Activated CD8-positive, alpha-beta T cell treated with anti-CD3 and anti-CD28 coated beads for 36 hours (primary cell): ENCODE results near the gene TTYH1. TPM values are rescaled to one million over a fixed set of nuclear protein-coding genes. Genes with fewer than 3 reads are reported as not detected.
A peak's percentile ranks its signal among the peaks of the same experiment; 100 is the strongest.

Source experiments
- ATAC-seq: fragments of 200-7000 bp; cut with Tn5 transposase; one replicate; pipeline ENCODE4 v1.10.0; 2021; ENCODE audit warnings: mild to moderate bottlenecking, moderate library complexity
- CTCF ChIA-PET: fragments of 350-600 bp; sonication (Branson Sonifier 250); formaldehyde crosslinking; loops from one replicate; lab custom pipeline; 2021; ENCODE audit warnings: antibody characterized with exemption; lab: Charles Lee
- POLR2A ChIA-PET: fragments of 350-600 bp; sonication (Branson Sonifier 250); formaldehyde crosslinking; loops from one replicate; lab custom pipeline; 2021; ENCODE audit warnings: antibody characterized with exemption; lab: Charles Lee
- DNase-seq: peaks from one replicate; pipeline ENCODE4 v3.0.0-alpha.2; 2020
- H3K27ac Mint-ChIP-seq: one replicate; pipeline ENCODE4 v1.8.0; 2021; ENCODE audit warnings: mild to moderate bottlenecking, mixed read lengths
- H3K27me3 Mint-ChIP-seq: one replicate; pipeline ENCODE4 v1.8.0; 2021; ENCODE audit warnings: mixed read lengths
- H3K36me3 Mint-ChIP-seq: one replicate; pipeline ENCODE4 v1.8.0; 2021; ENCODE audit warnings: low read depth, mixed read lengths
- H3K4me1 Mint-ChIP-seq: one replicate; pipeline ENCODE4 v1.8.0; 2021; ENCODE audit warnings: low read depth, mixed read lengths
- H3K4me3 Mint-ChIP-seq: one replicate; pipeline ENCODE4 v1.8.0; 2021; ENCODE audit warnings: mild to moderate bottlenecking, moderate library complexity, mixed read lengths
- H3K9me3 Mint-ChIP-seq: one replicate; pipeline ENCODE4 v1.8.0; 2021; ENCODE audit warnings: mixed read lengths
- CTCF ChIP-seq: fragments of 200-600 bp; IDR thresholded peaks from one replicate; pipeline ENCODE4 v1.8.0; 2022; ENCODE audit warnings: antibody characterized with exemption, mild to moderate bottlenecking
- intact Hi-C: fragments of 100-400 bp; cut with micrococcal nuclease; formaldehyde crosslinking; loops from one replicate; pipeline ENCODE4 v1.10.0; 2022
- total RNA-seq, 2 experiments: library from RNA; stranded (reverse); gene quantifications; one replicate each; pipeline ENCODE4 v1.2.3, GENCODE V29; 2021

Gene TTYH1
- total RNA-seq, 2 experiments from 2014 or later: 0.70 TPM; not detected in 1

GRCh38 chr19:54389553-54389952 lies 25.7 kb upstream of the TTYH1 start:
- DNase-seq (no peak), ATAC-seq (no peak)
- H3K9me3 Mint-ChIP-seq: no peaks in the 10 kb centered on the region
- ChIA-PET POLR2A (interaction anchor here (1.2 to 1.9 kb wide), 4 partner anchors 11 to 33 kb away, joined by 3 to 13 read pairs (median 5); partner anchors contain the start of gene LAIR1), CTCF (interaction anchor here (1.3 to 6.5 kb wide), 10 partner anchors 10 to 123 kb away, joined by 6 to 147 read pairs (median 12); no protein-coding TSS in a partner anchor)
- H3K36me3 Mint-ChIP-seq: no peaks in the 10 kb centered on the region
- H3K4me1 Mint-ChIP-seq: peaks cover 33% of the 10 kb centered on the region
- no peak overlapping the region for H3K27ac Mint-ChIP-seq
- intact Hi-C loops: no loop called here
- no peak for TF ChIP-seq CTCF
- no peak overlapping the region for H3K4me3 Mint-ChIP-seq
- H3K27me3 Mint-ChIP-seq: peaks cover 3% of the 10 kb centered on the region

- ATAC-seq (peak; percentile 38), DNase-seq (peak; percentile 73)
- Mint-ChIP-seq H3K4me1 (peaks cover 33% of the 10 kb centered on the region), H3K4me3 (no peak overlapping the region), H3K27me3 (peaks cover 3% of the 10 kb centered on the region), H3K9me3 (no peaks in the 10 kb centered on the region), H3K36me3 (no peaks in the 10 kb centered on the region), H3K27ac (no peak overlapping the region)
- intact Hi-C loops: loop anchor here (1.0 kb wide), 1 partner anchor 66 kb away; no protein-coding TSS in a partner anchor
- ChIA-PET POLR2A (interaction anchor here (0.6 to 1.5 kb wide), 4 partner anchors 12 to 276 kb away, joined by 3 to 5 read pairs (median 3); partner anchors contain the start of gene TFPT), CTCF (interaction anchor here (0.6 to 6.5 kb wide), 35 partner anchors 8 to 182 kb away, joined by 3 to 147 read pairs (median 6); partner anchors contain the start of genes LENG8 and TTYH1)
- peak; percentile 97 for TF ChIP-seq CTCF
Observed at GRCh38 chr19:54390942-54391577, 24.2 kb upstream of the TTYH1 start.

- POLR2A ChIA-PET: interaction anchor here (1.5 kb wide), 1 partner anchor 13 kb away, joined by 5 read pairs; no protein-coding TSS in a partner anchor
Observed at GRCh38 chr19:54391589-54392061, 23.6 kb upstream of the TTYH1 start.

GRCh38 chr19:54392105-54392504 lies 23.2 kb upstream of the TTYH1 start:
- no peaks in the 10 kb centered on the region for H3K36me3 Mint-ChIP-seq
- intact Hi-C loops: no loop called here

More at GRCh38 chr19:54391589-54392061, 23.6 kb upstream of the TTYH1 start:
- H3K27me3 Mint-ChIP-seq: peaks cover 5% of the 10 kb centered on the region
- H3K4me3 Mint-ChIP-seq: no peak overlapping the region
- CTCF ChIA-PET: interaction anchor here (0.8 to 6.5 kb wide), 26 partner anchors 8 to 183 kb away, joined by 3 to 147 read pairs (median 8); partner anchors contain the start of genes LENG8 and TTYH1
- H3K36me3 Mint-ChIP-seq: no peaks in the 10 kb centered on the region
- intact Hi-C loops: no loop called here
- ATAC-seq (no peak), DNase-seq (no peak)
- peaks cover 33% of the 10 kb centered on the region for H3K4me1 Mint-ChIP-seq
- TF ChIP-seq CTCF: no peak
- no peaks in the 10 kb centered on the region for H3K9me3 Mint-ChIP-seq
- no peak overlapping the region for H3K27ac Mint-ChIP-seq

More at GRCh38 chr19:54392105-54392504, 23.2 kb upstream of the TTYH1 start:
- Mint-ChIP-seq H3K4me1 (peaks cover 33% of the 10 kb centered on the region), H3K27me3 (peaks cover 5% of the 10 kb centered on the region), H3K9me3 (no peaks in the 10 kb centered on the region), H3K4me3 (no peak overlapping the region), H3K27ac (no peak overlapping the region)
- ChIA-PET CTCF (interaction anchor here (1.0 to 6.5 kb wide), 18 partner anchors 12 to 126 kb away, joined by 3 to 147 read pairs (median 11); partner anchors contain the start of genes LENG8 and TTYH1), POLR2A (no interaction called here)
- no peak for DNase-seq
- no peak for ATAC-seq
- no peak for TF ChIP-seq CTCF
